Measurements from ENCODE around the gene CENPA.
"Not testable (repeated sequence)": the region's sequence is repeated elsewhere in the genome, so short reads cannot be mapped to it uniquely, and the experiment has no call there.

Gene CENPA

GRCh38 chr2:26742048-26742770, 43.6 kb upstream of the CENPA start:
- no peak for TF ChIP-seq MYC (IDR thresholded peaks at IDR 0.05; ENCODE audit: low read depth, low read length)
- no peak for TF ChIP-seq CTCF (IDR thresholded peaks at IDR 0.05; ENCODE audit: low read depth, low read length)
- TF ChIP-seq POLR2A (IDR thresholded peaks at IDR 0.05; ENCODE audit: extremely low read depth, insufficient read length), result no peak
- DNase-seq (ENCODE audit: low read depth), result no peak
- no peak overlapping the region for H3K4me3 ChIP-seq (ENCODE audit: low read depth, low read length)

- no peak overlapping the region for H3K4me3 ChIP-seq (ENCODE audit: low read depth, low read length)
- DNase-seq (ENCODE audit: low read depth), result no peak
- TF ChIP-seq MYC (IDR thresholded peaks at IDR 0.05; ENCODE audit: low read depth, low read length) (no peak), CTCF (IDR thresholded peaks at IDR 0.05; ENCODE audit: low read depth, low read length) (no peak), POLR2A (IDR thresholded peaks at IDR 0.05; ENCODE audit: extremely low read depth, insufficient read length) (no peak), MAX (IDR thresholded peaks at IDR 0.05; ENCODE audit: low read depth, low read length) (no peak)
Observed at GRCh38 chr2:26743852-26744251, 42.0 kb upstream of the CENPA start.

- no peak for DNase-seq (ENCODE audit: low read depth)
- H3K4me3 ChIP-seq (ENCODE audit: low read depth, low read length), result no peak overlapping the region
- no peak for TF ChIP-seq CTCF (IDR thresholded peaks at IDR 0.05; ENCODE audit: low read depth, low read length)
- no peak for TF ChIP-seq MYC (IDR thresholded peaks at IDR 0.05; ENCODE audit: low read depth, low read length)
- no peak for TF ChIP-seq MAX (IDR thresholded peaks at IDR 0.05; ENCODE audit: low read depth, low read length)
- TF ChIP-seq POLR2A (IDR thresholded peaks at IDR 0.05; ENCODE audit: extremely low read depth, insufficient read length), result no peak
Observed at GRCh38 chr2:26744953-26745352, 40.9 kb upstream of the CENPA start.

- H3K4me3 ChIP-seq (ENCODE audit: low read depth, low read length), result no peak overlapping the region
- DNase-seq (ENCODE audit: low read depth), result peak; percentile 84
- TF ChIP-seq MAX (IDR thresholded peaks at IDR 0.05; ENCODE audit: low read depth, low read length) (peak; percentile 36), MYC (IDR thresholded peaks at IDR 0.05; ENCODE audit: low read depth, low read length) (no peak), CTCF (IDR thresholded peaks at IDR 0.05; ENCODE audit: low read depth, low read length) (peak; percentile 98), POLR2A (IDR thresholded peaks at IDR 0.05; ENCODE audit: extremely low read depth, insufficient read length) (no peak)
Observed at GRCh38 chr2:26745609-26746327, 40.1 kb upstream of the CENPA start.

- TF ChIP-seq MAX (IDR thresholded peaks at IDR 0.05; ENCODE audit: low read depth, low read length), result no peak
- TF ChIP-seq MYC (IDR thresholded peaks at IDR 0.05; ENCODE audit: low read depth, low read length), result no peak
- TF ChIP-seq CTCF (IDR thresholded peaks at IDR 0.05; ENCODE audit: low read depth, low read length), result no peak
- TF ChIP-seq POLR2A (IDR thresholded peaks at IDR 0.05; ENCODE audit: extremely low read depth, insufficient read length), result no peak
- no peak overlapping the region for H3K4me3 ChIP-seq (ENCODE audit: low read depth, low read length)
Observed at GRCh38 chr2:26746934-26747333, 38.9 kb upstream of the CENPA start.

GRCh38 chr2:26749787-26750420, 36.0 kb upstream of the CENPA start:
- not testable (repeated sequence) for DNase-seq (ENCODE audit: low read depth); H3K4me3 ChIP-seq (ENCODE audit: low read depth, low read length)

More at GRCh38 chr2:26746934-26747333, 38.9 kb upstream of the CENPA start:
- DNase-seq (ENCODE audit: low read depth), result no peak

- H3K4me3 ChIP-seq (ENCODE audit: low read depth, low read length); DNase-seq (ENCODE audit: low read depth): not testable (repeated sequence)
Observed at GRCh38 chr2:26750467-26750866, 35.4 kb upstream of the CENPA start.

Measured in NB4 (cell line).